B cell (primary cell): ENCODE measurements around the gene ASXL2. TPM values are rescaled to one million over a fixed set of nuclear protein-coding genes. Genes with fewer than 3 reads are reported as not detected.

Experiments used
- ATAC-seq: fragments of 200-7000 bp; cut with Tn5 transposase; one replicate; pipeline ENCODE4 v1.10.0; 2021; ENCODE audit warnings: low read depth, mild to moderate bottlenecking, moderate number of reproducible peaks, moderate library complexity
- CTCF ChIA-PET: fragments of 350-600 bp; sonication (Branson Sonifier 250); formaldehyde crosslinking; loops from one replicate; lab custom pipeline; 2021; ENCODE audit warnings: antibody characterized with exemption, inconsistent platforms; lab: Charles Lee
- POLR2A ChIA-PET: fragments of 350-600 bp; sonication (Branson Sonifier 250); formaldehyde crosslinking; loops from one replicate; lab custom pipeline; 2021; ENCODE audit warnings: antibody characterized with exemption; lab: Charles Lee
- DNase-seq: peaks from one replicate; pipeline ENCODE4 v3.0.0; 2013
- H2AFZ ChIP-seq: 2 replicates; pipeline ENCODE4 v1.6.1; 2012; ENCODE audit warnings: mild to moderate bottlenecking, low read depth, low read length; ENCODE audit not compliant: insufficient read depth, poor library complexity, severe bottlenecking
- H3K27ac ChIP-seq, 2 donors: 1 replicate in 1 of 2; 2 replicates in 1 of 2; pipeline ENCODE4 v1.5.1; 2012 to 2013; ENCODE audit warnings: low read length in 2 of 2, mild to moderate bottlenecking in 2 of 2, moderate library complexity in 1 of 2
- H3K27me3 ChIP-seq, 4 experiments: fragments of 200-600 bp in 1 of 4; sonication (generic) in 1 of 4; replicated peaks in 1 of 4; 1 replicate in 2 of 4; 2 replicates in 2 of 4; pipeline versions ENCODE4 v1.6.1 to v1.7.0; 2013 to 2016; ENCODE audit warnings: low read length in 3 of 4, mild to moderate bottlenecking in 2 of 4, mixed read lengths in 1 of 4, moderate library complexity in 1 of 4; ENCODE audit not compliant: insufficient read depth in 4 of 4, control insufficient read depth in 3 of 4; ENCODE audit errors: control extremely low read depth in 1 of 4
- H3K36me3 ChIP-seq, 2 experiments: replicated peaks in 1 of 2; 1 replicate in 1 of 2; 2 replicates in 1 of 2; pipeline versions ENCODE4 v1.6.1 to v1.7.1; 2013; ENCODE audit warnings: low read length in 1 of 2; ENCODE audit not compliant: insufficient read depth in 2 of 2, control insufficient read depth in 1 of 2; ENCODE audit errors: control extremely low read depth in 1 of 2, extremely low read depth in 1 of 2
- H3K4me1 ChIP-seq, 2 donors: fragments of 200-600 bp in 1 of 2; sonication (generic) in 1 of 2; 1 replicate in 1 of 2; 2 replicates in 1 of 2; pipeline versions ENCODE4 v1.5.1 to v1.6.1; 2013 to 2017; ENCODE audit warnings: low read length in 2 of 2; ENCODE audit not compliant: control insufficient read depth in 2 of 2, insufficient read depth in 2 of 2
- H3K4me2 ChIP-seq: replicated peaks from 2 replicates; pipeline ENCODE3; 2012; ENCODE audit warnings: mild to moderate bottlenecking, low read depth, low read length; ENCODE audit not compliant: poor library complexity, severe bottlenecking
- H3K4me3 ChIP-seq, 5 experiments: fragments of 200-600 bp in 1 of 5; sonication (generic) in 1 of 5; 1 replicate in 3 of 5; 2 replicates in 2 of 5; pipeline versions ENCODE4 v1.5.1 to v1.7.0; 2011 to 2016; ENCODE audit warnings: low read length in 4 of 5, mild to moderate bottlenecking in 4 of 5, low read depth in 2 of 5, control low read depth in 1 of 5, moderate library complexity in 1 of 5; ENCODE audit not compliant: insufficient read depth in 1 of 5; ENCODE audit errors: control extremely low read depth in 1 of 5, extremely low read depth in 1 of 5
- H3K79me2 ChIP-seq: fragments of 200-600 bp; sonication (generic); one replicate; pipeline ENCODE4 v1.6.0; 2016; ENCODE audit warnings: low read length; ENCODE audit not compliant: control insufficient read depth, insufficient read depth
- H3K9ac ChIP-seq: fragments of 200-600 bp; sonication (generic); 2 replicates; pipeline ENCODE4 v1.6.1; 2017; ENCODE audit warnings: mild to moderate bottlenecking, low read length, moderate library complexity
- H3K9me3 ChIP-seq, 3 donors: one replicate each; pipeline versions ENCODE4 v1.6.1 to v1.7.1; 2013; ENCODE audit warnings: low read length in 2 of 3; ENCODE audit not compliant: control insufficient read depth in 2 of 3, insufficient read depth in 1 of 3; ENCODE audit errors: control extremely low read depth in 1 of 3
- H4K20me1 ChIP-seq: 2 replicates; pipeline ENCODE4 v1.6.0; 2012; ENCODE audit warnings: mild to moderate bottlenecking, low read length; ENCODE audit not compliant: insufficient read depth, control insufficient read depth, poor library complexity, severe bottlenecking
- H3K27ac Mint-ChIP-seq: one replicate; pipeline ENCODE4 v1.8.0; 2021; ENCODE audit warnings: mixed read lengths
- H3K27me3 Mint-ChIP-seq: one replicate; pipeline ENCODE4 v1.8.0; 2021; ENCODE audit warnings: mixed read lengths
- H3K4me1 Mint-ChIP-seq: one replicate; pipeline ENCODE4 v1.8.0; 2021; ENCODE audit warnings: mixed read lengths
- H3K4me3 Mint-ChIP-seq: one replicate; pipeline ENCODE4 v1.8.0; 2021; ENCODE audit warnings: mixed read lengths
- H3K9me3 Mint-ChIP-seq: one replicate; pipeline ENCODE4 v1.8.0; 2022; ENCODE audit warnings: mixed read lengths; ENCODE audit not compliant: insufficient read depth
- EZH2 ChIP-seq: IDR thresholded peaks from 2 replicates; pipeline ENCODE4 v1.6.1; 2012; ENCODE audit warnings: borderline replicate concordance, low read depth, mild to moderate bottlenecking, moderate library complexity, low read length; ENCODE audit not compliant: insufficient read depth, poor library complexity, severe bottlenecking
- WGBS: methylation state at CpG from one replicate; pipeline ENCODE4 v1.1.5; 2013; ENCODE audit warnings: missing lambda C conversion rate; ENCODE audit not compliant: insufficient coverage; 5-methylcytosine and 5-hydroxymethylcytosine counted together
- intact Hi-C: fragments of 100-400 bp; cut with micrococcal nuclease; formaldehyde crosslinking; loops from one replicate; pipeline ENCODE4 v1.10.0; 2022
- polyA plus RNA-seq: library from polyadenylated mRNA; depleted of rRNA; stranded (reverse); fragments of >200 nt; gene quantifications from 2 replicates; pipeline ENCODE4 v1.2.3, GENCODE V29; 2012
- total RNA-seq, 2 donors: library from RNA; stranded (reverse); fragments of 120-200 nt in 1 of 2; gene quantifications; 1 replicate in 1 of 2; 2 replicates in 1 of 2; pipeline versions ENCODE4 v1.2.3 to v1.2.4, GENCODE V29; 2013 to 2022
- TF ChIP-seq, protein P1 (sequence below): fragments of 200-600 bp; IDR thresholded peaks from one replicate; pipeline ENCODE4 v1.8.0; 2022; ENCODE audit warnings: antibody characterized with exemption, mild to moderate bottlenecking

The ASXL2 gene
- total and polyA plus RNA-seq, 2 donors (not counting 1 experiment from before 2014, with no cell fraction given), result 7.6 to 55.0 TPM

DNA sequence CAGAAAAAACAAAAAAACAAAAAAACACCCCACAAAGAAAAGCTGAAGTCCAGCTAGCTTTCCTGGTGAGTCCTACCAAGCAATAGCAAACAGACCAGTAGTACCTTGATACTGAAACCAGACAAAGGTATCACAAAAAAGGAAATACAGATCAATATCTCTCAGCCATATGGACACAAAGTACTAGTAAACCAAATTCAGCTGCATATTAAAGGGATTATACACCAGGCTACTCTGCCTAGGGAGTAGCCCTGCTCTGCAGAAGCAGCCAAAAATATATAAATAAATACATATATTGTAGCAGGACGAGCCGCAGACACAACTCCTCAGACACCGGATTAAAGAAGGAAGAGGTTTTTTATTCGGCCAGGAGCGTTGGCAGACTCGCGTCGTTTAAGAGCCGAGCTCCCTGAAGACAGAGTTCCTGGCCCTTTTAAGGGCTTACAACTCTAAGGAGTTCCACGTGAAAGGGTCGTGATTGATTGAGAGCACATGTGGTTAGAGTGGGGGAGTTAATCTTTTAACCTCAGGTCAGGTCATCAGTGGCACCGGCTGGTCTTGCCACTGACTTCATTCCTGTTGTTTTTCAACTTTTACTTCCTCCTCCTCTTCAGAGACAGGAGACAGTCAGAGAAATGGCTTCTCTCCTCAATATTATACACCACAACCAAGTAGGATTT lies 166.5 kb downstream of the ASXL2 start:
- peaks cover 12% of the 10 kb centered on the region for H3K4me1 Mint-ChIP-seq

DNA sequence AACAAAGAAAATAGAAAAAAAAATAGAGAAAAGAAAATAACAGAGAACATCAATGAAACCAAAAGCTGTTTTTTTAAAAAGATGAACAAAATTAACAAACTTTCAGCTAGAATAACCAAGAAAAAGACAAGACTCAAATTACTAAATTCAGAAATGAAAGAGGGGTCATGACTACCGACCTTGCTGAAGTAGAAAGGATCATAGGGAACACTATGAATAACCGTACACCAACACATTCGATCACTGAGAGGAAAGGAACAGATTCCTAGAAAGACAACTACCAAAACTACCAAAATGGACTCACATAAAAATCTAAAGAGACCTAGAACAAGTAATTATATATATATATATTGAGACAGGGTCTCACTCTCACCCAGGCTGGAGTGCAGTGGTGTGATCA lies 167.5 kb downstream of the ASXL2 start:
- peaks cover 5 to 11% of the 10 kb centered on the region in 2 donors for H3K4me1 ChIP-seq
- ChIA-PET CTCF (interaction anchor here (2.0 kb wide), 1 partner anchor 10 kb away, joined by 10 read pairs; no protein-coding TSS in a partner anchor), POLR2A (no interaction called here)
- intact Hi-C loops, result no loop called here
- no peak overlapping the region for H3K9ac ChIP-seq
- no peak overlapping the region for H3K27ac Mint-ChIP-seq
- peaks cover 0 to 6% (median 1%) of the 10 kb centered on the region in 4 experiments for H3K27me3 ChIP-seq
- H3K36me3 ChIP-seq, result no peaks in the 10 kb centered on the region
- no peak overlapping the region for H3K4me3 Mint-ChIP-seq
- H3K4me2 ChIP-seq, result no peak overlapping the region
- ATAC-seq (no peak), DNase-seq (no peak)
- no peaks in the 10 kb centered on the region for H3K9me3 Mint-ChIP-seq
- no CpG with 5 or more reads among the region's 3 CpGs for WGBS
- peaks cover 0 to 2% (median 0%) of the 10 kb centered on the region in 3 donors for H3K9me3 ChIP-seq
- H3K79me2 ChIP-seq, result no peaks in the 10 kb centered on the region
- H3K27ac ChIP-seq, result no peak overlapping the region
- no peak overlapping the region for H2AFZ ChIP-seq
- no peaks in the 10 kb centered on the region for H4K20me1 ChIP-seq
- H3K27me3 Mint-ChIP-seq, result peaks cover 14% of the 10 kb centered on the region
- TF ChIP-seq, protein P1, sequence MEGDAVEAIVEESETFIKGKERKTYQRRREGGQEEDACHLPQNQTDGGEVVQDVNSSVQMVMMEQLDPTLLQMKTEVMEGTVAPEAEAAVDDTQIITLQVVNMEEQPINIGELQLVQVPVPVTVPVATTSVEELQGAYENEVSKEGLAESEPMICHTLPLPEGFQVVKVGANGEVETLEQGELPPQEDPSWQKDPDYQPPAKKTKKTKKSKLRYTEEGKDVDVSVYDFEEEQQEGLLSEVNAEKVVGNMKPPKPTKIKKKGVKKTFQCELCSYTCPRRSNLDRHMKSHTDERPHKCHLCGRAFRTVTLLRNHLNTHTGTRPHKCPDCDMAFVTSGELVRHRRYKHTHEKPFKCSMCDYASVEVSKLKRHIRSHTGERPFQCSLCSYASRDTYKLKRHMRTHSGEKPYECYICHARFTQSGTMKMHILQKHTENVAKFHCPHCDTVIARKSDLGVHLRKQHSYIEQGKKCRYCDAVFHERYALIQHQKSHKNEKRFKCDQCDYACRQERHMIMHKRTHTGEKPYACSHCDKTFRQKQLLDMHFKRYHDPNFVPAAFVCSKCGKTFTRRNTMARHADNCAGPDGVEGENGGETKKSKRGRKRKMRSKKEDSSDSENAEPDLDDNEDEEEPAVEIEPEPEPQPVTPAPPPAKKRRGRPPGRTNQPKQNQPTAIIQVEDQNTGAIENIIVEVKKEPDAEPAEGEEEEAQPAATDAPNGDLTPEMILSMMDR, result no peak
- TF ChIP-seq EZH2, result no peak
- peaks cover 12% of the 10 kb centered on the region for H3K4me1 Mint-ChIP-seq
- no peak overlapping the region for H3K4me3 ChIP-seq

More for the DNA sequence above, 166.5 kb downstream of the ASXL2 start:
- ChIA-PET POLR2A (no interaction called here), CTCF (interaction anchor here (1.3 kb wide), 1 partner anchor 13 kb away, joined by 4 read pairs; no protein-coding TSS in a partner anchor)
- H3K4me3 ChIP-seq, result peak overlapping the region; percentile 21 to 60 (median 48)
- no peak for ATAC-seq
- Mint-ChIP-seq H3K9me3 (no peaks in the 10 kb centered on the region), H3K4me3 (peak overlapping the region; percentile 83), H3K27me3 (peaks cover 14% of the 10 kb centered on the region), H3K27ac (no peak overlapping the region)
- 11% methylated on average over 9 of the region's 12 CpGs for WGBS
- H2AFZ ChIP-seq, result peak overlapping the region; percentile 70
- H3K4me1 ChIP-seq, result peaks cover 5 to 11% of the 10 kb centered on the region in 2 donors
- H3K9ac ChIP-seq, result peak overlapping the region; percentile 60
- no peaks in the 10 kb centered on the region for H3K36me3 ChIP-seq
- intact Hi-C loops, result no loop called here
- peaks cover 0 to 2% (median 0%) of the 10 kb centered on the region in 3 donors for H3K9me3 ChIP-seq
- peaks cover 0 to 6% (median 1%) of the 10 kb centered on the region in 4 experiments for H3K27me3 ChIP-seq
- peak overlapping the region; percentile 74 for H3K4me2 ChIP-seq
- H3K27ac ChIP-seq, result no peak overlapping the region
- no peaks in the 10 kb centered on the region for H4K20me1 ChIP-seq
- peak; percentile 21 for DNase-seq
- no peak for TF ChIP-seq EZH2
- TF ChIP-seq, protein P1, result no peak
- no peaks in the 10 kb centered on the region for H3K79me2 ChIP-seq
